GM23338 (cell line): ENCODE results near the gene CLASRP.
A peak's percentile ranks its signal among the peaks of the same experiment; 100 is the strongest.

Experiments
- CREB1 ChIP-seq: fragments of 250-450 bp; sonication (Bioruptor Pico); IDR thresholded peaks from 2 replicates; pipeline ENCODE4 v1.5.0; 2020; ENCODE audit warnings: low read depth, mild to moderate bottlenecking, moderate library complexity
- CTCF ChIP-seq, 2 experiments: fragments of 200-600 bp in 1 of 2; sonication (generic) in 1 of 2; conservative IDR thresholded peaks; 2 replicates each; pipeline versions ENCODE4 v1.5.1 to v1.6.1; 2016 to 2017; ENCODE audit warnings: antibody characterized with exemption in 2 of 2, low read depth in 2 of 2, mild to moderate bottlenecking in 2 of 2, moderate library complexity in 1 of 2
- EZH2 ChIP-seq: fragments of 200-600 bp; sonication (generic); IDR thresholded peaks from one replicate; pipeline ENCODE4 v1.8.0; 2017; ENCODE audit warnings: antibody characterized with exemption, mild to moderate bottlenecking, low read depth; ENCODE audit not compliant: unreplicated experiment
- EZH2phosphoT487 ChIP-seq: fragments of 200-600 bp; sonication (generic); IDR thresholded peaks from one replicate; pipeline ENCODE4 v1.8.1; 2018; ENCODE audit warnings: antibody characterized with exemption; ENCODE audit not compliant: unreplicated experiment
- JUNB ChIP-seq: IDR thresholded peaks from one replicate; pipeline ENCODE4 v1.6.1; 2016; ENCODE audit warnings: antibody characterized with exemption; ENCODE audit not compliant: unreplicated experiment
- NANOG ChIP-seq: IDR thresholded peaks from 2 replicates; pipeline ENCODE4 v1.6.1; 2016; ENCODE audit warnings: antibody characterized with exemption, borderline replicate concordance
- POLR2AphosphoS5 ChIP-seq: IDR thresholded peaks from 2 replicates; pipeline ENCODE4 v1.6.1; 2016; ENCODE audit warnings: antibody characterized with exemption, low read depth
- REST ChIP-seq: IDR thresholded peaks from one replicate; pipeline ENCODE4 v1.6.1; 2018; ENCODE audit warnings: antibody characterized with exemption; ENCODE audit not compliant: unreplicated experiment
- STAT1 ChIP-seq: IDR thresholded peaks from one replicate; pipeline ENCODE4 v1.6.1; 2016; ENCODE audit warnings: antibody characterized with exemption; ENCODE audit not compliant: unreplicated experiment
- ZNF114 ChIP-seq: fragments of 250-450 bp; sonication (Bioruptor Pico); IDR thresholded peaks from 2 replicates; pipeline ENCODE4 v1.5.0; 2020; ENCODE audit warnings: mild to moderate bottlenecking, moderate library complexity
- ZNF331 ChIP-seq: fragments of 250-450 bp; sonication (Bioruptor Pico); IDR thresholded peaks from 2 replicates; pipeline ENCODE4 v1.5.0; 2020; ENCODE audit warnings: low read depth, mild to moderate bottlenecking, moderate library complexity
- ZNF462 ChIP-seq: fragments of 250-450 bp; sonication (Bioruptor Pico); IDR thresholded peaks from 2 replicates; pipeline ENCODE4 v1.5.0; 2020; ENCODE audit warnings: mild to moderate bottlenecking, moderate library complexity
- TF ChIP-seq, protein P1 (sequence below): IDR thresholded peaks from 2 replicates; pipeline ENCODE4 v1.6.1; 2016; ENCODE audit warnings: antibody characterized with exemption

GRCh38 chr19:45091031-45091923 lies 52.4 kb downstream of the CLASRP start:
- TF ChIP-seq ZNF331 (CRISPR knock-in tag) (no peak), REST (no peak), CTCF (conservative IDR thresholded peaks at IDR 0.05; ENCODE audit: low read depth in 2 of 2) (no peak), POLR2AphosphoS5 (peak; percentile 92), EZH2 (no peak), NANOG (no peak), EZH2phosphoT487 (no peak), CREB1 (peak; percentile 78), ZNF462 (CRISPR knock-in tag) (no peak), ZNF114 (no peak), JUNB (no peak), STAT1 (no peak)
- TF ChIP-seq, protein P1, sequence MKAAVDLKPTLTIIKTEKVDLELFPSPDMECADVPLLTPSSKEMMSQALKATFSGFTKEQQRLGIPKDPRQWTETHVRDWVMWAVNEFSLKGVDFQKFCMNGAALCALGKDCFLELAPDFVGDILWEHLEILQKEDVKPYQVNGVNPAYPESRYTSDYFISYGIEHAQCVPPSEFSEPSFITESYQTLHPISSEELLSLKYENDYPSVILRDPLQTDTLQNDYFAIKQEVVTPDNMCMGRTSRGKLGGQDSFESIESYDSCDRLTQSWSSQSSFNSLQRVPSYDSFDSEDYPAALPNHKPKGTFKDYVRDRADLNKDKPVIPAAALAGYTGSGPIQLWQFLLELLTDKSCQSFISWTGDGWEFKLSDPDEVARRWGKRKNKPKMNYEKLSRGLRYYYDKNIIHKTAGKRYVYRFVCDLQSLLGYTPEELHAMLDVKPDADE = peak; percentile 62
